GM18502 (cell line): ENCODE data around the gene SLC34A2.
"Not testable (repeated sequence)": the region's sequence is repeated elsewhere in the genome, so short reads cannot be mapped to it uniquely, and the experiment has no call there.

ENCODE experiments used
- ATAC-seq: cut with Tn5 transposase; IDR thresholded peaks from one replicate; pipeline ENCODE4 v1.9.1; 2021; ENCODE audit warnings: mild to moderate bottlenecking; ENCODE audit not compliant: unreplicated experiment, poor library complexity

SLC34A2 gene

DNA sequence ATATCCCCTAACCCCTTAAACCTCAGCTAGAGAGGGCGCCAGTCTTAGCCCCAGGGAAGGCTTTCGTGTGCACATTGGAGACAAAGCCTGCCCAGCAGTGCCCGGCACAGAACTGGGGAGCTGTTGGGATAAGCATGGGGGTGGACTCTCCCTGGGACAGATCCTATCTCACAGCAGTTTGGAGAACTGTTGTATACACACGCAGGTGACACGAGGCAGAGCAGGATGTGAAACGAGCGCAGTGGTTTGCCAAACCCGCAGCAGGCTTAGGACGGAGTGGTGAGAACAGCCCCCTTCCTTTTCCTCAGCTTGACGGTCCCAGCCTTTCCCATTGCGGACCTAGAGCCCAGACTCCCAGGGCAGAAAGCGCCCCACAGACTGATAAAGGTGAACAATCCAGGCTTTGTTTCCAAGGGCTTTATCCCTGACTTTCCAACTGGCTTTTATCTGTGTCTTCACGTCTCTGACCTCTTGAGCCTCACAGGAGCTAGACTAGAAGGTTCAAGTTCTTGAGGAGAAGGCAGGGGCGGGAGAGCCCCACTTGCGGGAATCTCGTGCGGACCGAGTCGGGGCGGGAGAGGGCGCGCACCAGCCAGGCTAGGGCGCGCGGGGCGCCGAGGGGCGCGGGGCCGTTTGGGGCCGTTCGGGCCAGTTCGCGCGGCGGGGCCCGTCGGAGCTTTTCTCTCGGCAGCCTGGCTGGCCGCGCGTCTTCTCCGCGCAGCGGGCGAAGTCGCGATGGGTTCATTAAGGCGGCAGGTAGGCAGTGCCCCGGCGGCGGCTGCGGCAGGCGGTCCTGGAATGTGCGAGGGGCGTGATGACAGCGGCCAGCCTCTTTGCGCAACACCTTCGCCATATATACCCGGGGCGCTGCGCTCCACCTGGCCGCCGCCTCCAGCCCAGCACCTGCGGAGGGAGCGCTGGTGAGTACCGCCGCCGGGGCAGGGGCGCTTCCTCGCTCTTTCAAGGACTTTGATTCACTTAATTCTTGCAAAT lies at the start of gene SLC34A2:
TSS of gene SLC34A2 (plus strand) at position 881 of the 993 bp plus-strand sequence. CDS start 6,650 bp downstream, outside the sequence.
- ATAC-seq: no peak

- no peak for ATAC-seq
Observed at GRCh38 chr4:25608644-25609043, 47.0 kb upstream of the SLC34A2 start.

- ATAC-seq: no peak
Observed at GRCh38 chr4:25609976-25610375, 45.7 kb upstream of the SLC34A2 start.

- not testable (repeated sequence) for ATAC-seq
Observed at GRCh38 chr4:25613613-25614012, 42.0 kb upstream of the SLC34A2 start.

- ATAC-seq: no peak
Observed at GRCh38 chr4:25614807-25615206, 40.8 kb upstream of the SLC34A2 start.

- no peak for ATAC-seq
Observed at GRCh38 chr4:25621027-25621930, 34.4 kb upstream of the SLC34A2 start.

DNA sequence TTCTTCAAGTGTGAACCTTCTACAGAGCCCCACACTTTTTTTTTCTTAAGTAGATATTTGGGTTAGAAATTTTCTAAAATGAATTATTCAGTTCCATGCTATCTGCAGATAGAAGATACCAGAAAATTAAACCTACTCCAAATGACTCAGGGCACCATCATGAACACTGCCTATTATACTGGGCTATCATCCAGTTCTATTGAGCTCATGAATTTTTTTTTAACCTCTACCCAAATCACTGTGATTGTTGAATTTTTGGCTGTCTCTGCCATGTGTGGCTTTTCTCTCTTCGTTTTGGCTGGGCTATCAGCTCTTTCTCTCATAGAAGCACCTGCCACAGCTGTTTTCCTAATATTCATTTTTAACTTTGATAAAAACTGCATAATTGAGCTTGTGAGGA lies 31.0 kb upstream of the SLC34A2 start:
- no peak for ATAC-seq

DNA sequence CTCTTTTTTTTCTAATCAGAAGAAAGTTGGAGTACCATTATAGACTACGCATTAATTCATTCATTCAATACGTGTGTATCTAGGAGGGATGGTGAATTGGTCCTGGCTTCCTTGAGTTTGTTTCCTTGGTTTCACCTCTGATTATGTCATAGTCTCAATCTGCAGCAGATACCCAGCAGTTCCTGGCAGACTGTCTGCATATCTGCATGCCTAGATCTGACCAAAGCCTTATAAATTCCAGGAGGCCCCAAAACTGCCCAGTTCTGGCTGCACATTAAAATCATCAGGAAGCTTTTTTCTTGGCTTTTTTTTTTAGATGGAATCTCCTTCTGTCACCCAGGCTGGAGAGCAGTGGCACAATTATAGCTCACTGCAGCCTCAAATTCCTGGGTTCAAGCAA lies 27.2 kb upstream of the SLC34A2 start:
- ATAC-seq: no peak

GRCh38 chr4:25632135-25632534 lies 23.5 kb upstream of the SLC34A2 start:
- ATAC-seq: no peak

DNA sequence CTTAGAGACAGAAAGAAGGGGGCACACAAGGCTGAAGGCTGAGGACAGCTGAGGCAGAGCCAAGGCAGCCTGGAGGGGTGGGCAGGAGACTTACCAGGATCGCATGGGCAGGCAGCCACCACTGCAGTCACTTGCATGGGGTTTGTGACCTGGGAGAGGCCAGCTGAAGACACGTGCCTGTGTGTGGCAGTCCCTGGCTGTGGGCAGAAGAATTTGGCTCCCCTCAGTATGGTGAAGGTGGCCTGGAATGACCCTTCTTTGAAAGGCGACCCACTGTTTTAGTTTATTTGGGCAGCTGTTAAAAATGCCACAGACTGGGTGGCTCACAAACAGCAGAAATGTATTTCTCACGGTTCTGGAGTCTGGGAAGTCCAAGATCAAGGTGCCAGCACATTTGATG lies 22.1 kb upstream of the SLC34A2 start:
- no peak for ATAC-seq

DNA sequence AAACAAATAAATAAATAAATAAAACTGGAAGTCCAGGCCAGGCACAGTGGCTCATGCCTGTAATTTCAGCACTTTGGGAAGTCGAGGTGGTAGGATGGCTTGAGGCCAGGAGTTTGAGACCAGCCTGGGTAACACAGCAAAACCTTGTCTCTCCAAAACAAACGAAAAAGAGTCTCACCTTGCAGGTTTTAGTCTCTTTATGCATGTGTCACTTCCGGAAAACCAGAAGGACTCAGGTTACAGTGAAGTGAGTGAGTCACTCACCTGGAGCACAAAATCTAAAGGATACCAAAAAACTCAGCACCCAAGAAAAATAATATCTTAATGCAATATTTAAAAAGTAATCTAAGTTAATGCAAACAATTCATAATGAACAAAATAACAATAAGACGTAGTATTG lies 20.1 kb upstream of the SLC34A2 start:
- no peak for ATAC-seq

GRCh38 chr4:25637581-25638220 lies 17.9 kb upstream of the SLC34A2 start:
- no peak for ATAC-seq

- no peak for ATAC-seq
Observed at GRCh38 chr4:25638221-25638601, 17.4 kb upstream of the SLC34A2 start.

- no peak for ATAC-seq
Observed at GRCh38 chr4:25638806-25639205, 16.8 kb upstream of the SLC34A2 start.

GRCh38 chr4:25650311-25650710 lies 5.3 kb upstream of the SLC34A2 start:
- ATAC-seq: no peak

- no peak for ATAC-seq
Observed at GRCh38 chr4:25651682-25652081, 4.0 kb upstream of the SLC34A2 start.

DNA sequence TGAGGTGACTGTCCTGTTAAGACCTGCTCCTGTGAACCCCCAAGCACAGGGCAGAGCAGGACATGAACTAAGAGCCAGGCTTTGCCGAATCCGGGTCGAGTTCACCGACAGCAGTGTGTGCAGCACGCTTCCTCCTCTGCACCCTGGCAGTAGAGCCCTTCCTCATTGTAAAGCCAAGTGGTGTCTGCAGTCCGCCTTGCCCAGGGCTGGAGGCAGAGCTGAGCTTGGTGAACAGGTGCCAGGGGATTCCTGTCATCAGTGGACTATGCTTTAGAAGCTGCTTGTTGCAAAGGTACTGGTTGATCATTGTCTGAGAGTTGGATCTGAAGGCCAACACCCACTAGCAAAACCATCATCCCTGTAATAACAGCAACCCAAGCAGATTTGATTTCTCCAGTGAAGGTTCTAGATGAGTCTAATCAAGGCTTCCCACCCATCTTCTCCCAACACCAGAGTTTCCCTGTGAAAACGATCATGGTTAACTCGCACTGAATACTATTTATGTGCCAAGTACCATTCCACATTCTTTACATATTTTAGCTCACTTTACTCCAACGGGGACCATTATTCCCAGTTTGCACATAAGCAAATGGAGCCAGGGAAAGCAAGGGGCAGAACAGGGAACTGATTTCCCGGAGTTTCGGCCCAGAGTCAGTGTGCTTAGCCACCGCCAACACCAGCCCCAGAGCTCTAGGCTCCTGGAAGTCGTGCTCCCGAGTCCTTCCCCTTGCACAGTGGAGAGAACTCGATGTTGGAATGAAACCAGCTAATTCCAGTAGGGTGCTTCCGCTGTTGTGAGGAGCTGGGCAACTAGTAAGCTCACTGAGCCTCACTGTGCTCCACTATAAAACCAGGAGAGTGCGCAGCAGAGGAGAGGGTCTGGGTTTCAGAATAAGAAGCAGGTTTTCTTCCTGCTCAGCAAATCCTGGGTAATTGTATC lies 1.4 kb upstream of the SLC34A2 start:
- ATAC-seq: no peak

- no peak for ATAC-seq
Observed at GRCh38 chr4:25656031-25656430, 380 bp downstream of the SLC34A2 start.

DNA sequence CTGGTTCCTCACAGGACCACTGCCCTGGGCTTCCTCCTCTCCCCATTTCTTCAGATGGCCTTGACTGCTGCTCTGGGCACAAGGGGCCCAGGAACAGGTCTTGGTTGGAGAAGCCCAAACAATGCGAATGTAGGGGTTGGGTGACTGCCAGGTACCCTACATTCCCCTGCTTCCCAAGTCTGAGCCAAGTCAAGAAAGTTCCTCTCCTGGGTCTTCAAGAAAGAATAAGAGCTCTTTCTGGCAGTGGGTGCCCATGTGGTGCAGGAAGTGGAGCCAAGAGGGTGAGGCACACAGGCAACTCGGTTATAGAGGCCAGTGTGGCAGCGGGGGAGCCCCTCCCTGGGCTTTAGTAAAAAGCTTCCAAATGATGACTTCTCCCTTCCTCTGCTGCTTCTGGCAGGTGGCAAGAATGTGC lies 2.7 kb downstream of the SLC34A2 start:
- ATAC-seq: no peak
